Activated naive CD8-positive, alpha-beta T cell treated with anti-CD3 and anti-CD28 coated beads, Interleukin-2, amount 10 ng/mL, durations not matched to agents 7 days and 5 days (primary cell): ENCODE measurements around the gene MAGEA4. TPM values are rescaled to one million over a fixed set of nuclear protein-coding genes. Genes with fewer than 3 reads are reported as not detected.
"Not testable (repeated sequence)": the region's sequence is repeated elsewhere in the genome, so short reads cannot be mapped to it uniquely, and the experiment has no call there.

Experiments
- ATAC-seq: fragments of 150-1000 bp; cut with Tn5 transposase; one replicate; pipeline ENCODE4 v1.10.0; 2021; ENCODE audit warnings: low read depth, moderate library complexity
- POLR2A ChIA-PET: fragments of 350-600 bp; sonication (Branson Sonifier 250); formaldehyde crosslinking; loops from one replicate; lab custom pipeline; 2021; ENCODE audit warnings: antibody characterized with exemption; lab: Charles Lee
- DNase-seq: peaks from one replicate; pipeline ENCODE4 v3.0.0; 2021
- H3K27ac Mint-ChIP-seq: one replicate; pipeline ENCODE4 v1.8.0; 2022; ENCODE audit warnings: mild to moderate bottlenecking, mixed read lengths
- H3K27me3 Mint-ChIP-seq: one replicate; pipeline ENCODE4 v1.8.0; 2022; ENCODE audit warnings: mild to moderate bottlenecking, moderate library complexity, mixed read lengths
- H3K36me3 Mint-ChIP-seq: one replicate; pipeline ENCODE4 v1.8.0; 2021; ENCODE audit warnings: mild to moderate bottlenecking, mixed read lengths
- H3K4me1 Mint-ChIP-seq: one replicate; pipeline ENCODE4 v1.8.0; 2021; ENCODE audit warnings: mixed read lengths
- H3K4me3 Mint-ChIP-seq: one replicate; pipeline ENCODE4 v1.8.0; 2022; ENCODE audit warnings: mild to moderate bottlenecking, moderate library complexity, mixed read lengths
- H3K9me3 Mint-ChIP-seq: one replicate; pipeline ENCODE4 v1.8.0; 2021; ENCODE audit warnings: mixed read lengths
- total RNA-seq, 2 experiments: library from RNA; stranded (reverse); gene quantifications; one replicate each; pipeline ENCODE4 v1.2.3, GENCODE V29; 2021

The MAGEA4 gene
- total RNA-seq, 2 experiments from 2014 or later = not detected

- ATAC-seq = no peak
- Mint-ChIP-seq H3K4me3 (no peak overlapping the region), H3K9me3 (no peaks in the 10 kb centered on the region), H3K27me3 (no peaks in the 10 kb centered on the region), H3K36me3 (no peaks in the 10 kb centered on the region), H3K27ac (no peak overlapping the region), H3K4me1 (no peaks in the 10 kb centered on the region)
- POLR2A ChIA-PET = no interaction called here
- DNase-seq = no peak
Measured at GRCh38 chrX:151904989-151905388, 7.7 kb upstream of the MAGEA4 start.

- Mint-ChIP-seq H3K4me3 (no peak overlapping the region), H3K27ac (no peak overlapping the region), H3K9me3 (no peaks in the 10 kb centered on the region), H3K27me3 (no peaks in the 10 kb centered on the region), H3K4me1 (no peaks in the 10 kb centered on the region), H3K36me3 (no peaks in the 10 kb centered on the region)
- no peak for ATAC-seq
- DNase-seq = no peak
- POLR2A ChIA-PET = no interaction called here
Measured at GRCh38 chrX:151912221-151912620, 468 bp upstream of the MAGEA4 start.

- POLR2A ChIA-PET, ATAC-seq, H3K27ac Mint-ChIP-seq, DNase-seq, H3K9me3 Mint-ChIP-seq, H3K27me3 Mint-ChIP-seq, H3K36me3 Mint-ChIP-seq, H3K4me1 Mint-ChIP-seq, H3K4me3 Mint-ChIP-seq: not testable (repeated sequence)
Measured at GRCh38 chrX:151918736-151919135, 6.0 kb downstream of the MAGEA4 start.

- no peak overlapping the region for H3K27ac Mint-ChIP-seq
- H3K36me3 Mint-ChIP-seq = no peaks in the 10 kb centered on the region
- DNase-seq (no peak), ATAC-seq (no peak)
- H3K4me3 Mint-ChIP-seq = no peak overlapping the region
- no peaks in the 10 kb centered on the region for H3K27me3 Mint-ChIP-seq
- H3K4me1 Mint-ChIP-seq = no peaks in the 10 kb centered on the region
- H3K9me3 Mint-ChIP-seq = no peaks in the 10 kb centered on the region
- POLR2A ChIA-PET = no interaction called here
Measured at GRCh38 chrX:151919610-151920009, 6.9 kb downstream of the MAGEA4 start.

- no peaks in the 10 kb centered on the region for H3K4me1 Mint-ChIP-seq
- POLR2A ChIA-PET = no interaction called here
Measured at GRCh38 chrX:151920101-151920500, 7.4 kb downstream of the MAGEA4 start.

GRCh38 chrX:151920530-151920929 is 7.8 kb downstream of the MAGEA4 start:
- H3K9me3 Mint-ChIP-seq = no peaks in the 10 kb centered on the region
- no peaks in the 10 kb centered on the region for H3K36me3 Mint-ChIP-seq
- H3K4me3 Mint-ChIP-seq = no peak overlapping the region
- no peak overlapping the region for H3K27ac Mint-ChIP-seq
- H3K27me3 Mint-ChIP-seq = no peaks in the 10 kb centered on the region
- no peaks in the 10 kb centered on the region for H3K4me1 Mint-ChIP-seq
- no peak for DNase-seq
- ATAC-seq = no peak
- POLR2A ChIA-PET = no interaction called here

More at GRCh38 chrX:151920101-151920500, 7.4 kb downstream of the MAGEA4 start:
- DNase-seq (no peak), ATAC-seq (no peak)
- Mint-ChIP-seq H3K36me3 (no peaks in the 10 kb centered on the region), H3K27me3 (no peaks in the 10 kb centered on the region), H3K9me3 (no peaks in the 10 kb centered on the region), H3K4me3 (no peak overlapping the region), H3K27ac (no peak overlapping the region)

- Mint-ChIP-seq H3K4me1 (no peaks in the 10 kb centered on the region), H3K27ac (no peak overlapping the region), H3K36me3 (no peaks in the 10 kb centered on the region), H3K9me3 (no peaks in the 10 kb centered on the region), H3K4me3 (no peak overlapping the region), H3K27me3 (no peaks in the 10 kb centered on the region)
- ATAC-seq = no peak
- POLR2A ChIA-PET = no interaction called here
- no peak for DNase-seq
Measured at GRCh38 chrX:151921292-151921691, 8.6 kb downstream of the MAGEA4 start.

- DNase-seq = no peak
- Mint-ChIP-seq H3K36me3 (no peaks in the 10 kb centered on the region), H3K27me3 (no peaks in the 10 kb centered on the region), H3K4me3 (no peak overlapping the region), H3K27ac (no peak overlapping the region), H3K4me1 (no peaks in the 10 kb centered on the region), H3K9me3 (no peaks in the 10 kb centered on the region)
- no peak for ATAC-seq
- POLR2A ChIA-PET = no interaction called here
Measured at GRCh38 chrX:151921866-151922265, 9.2 kb downstream of the MAGEA4 start.

- Mint-ChIP-seq H3K9me3 (no peaks in the 10 kb centered on the region), H3K4me3 (no peak overlapping the region), H3K4me1 (no peaks in the 10 kb centered on the region), H3K27me3 (no peaks in the 10 kb centered on the region), H3K36me3 (no peaks in the 10 kb centered on the region), H3K27ac (no peak overlapping the region)
- ATAC-seq = no peak
- DNase-seq = no peak
- POLR2A ChIA-PET = no interaction called here
Measured at GRCh38 chrX:151922692-151923091, 10.0 kb downstream of the MAGEA4 start.

GRCh38 chrX:151923648-151924047 is 11.0 kb downstream of the MAGEA4 start:
- POLR2A ChIA-PET = no interaction called here
- no peak overlapping the region for H3K27ac Mint-ChIP-seq
- H3K27me3 Mint-ChIP-seq = no peaks in the 10 kb centered on the region
- H3K9me3 Mint-ChIP-seq = no peaks in the 10 kb centered on the region
- H3K36me3 Mint-ChIP-seq = no peaks in the 10 kb centered on the region
- no peak overlapping the region for H3K4me3 Mint-ChIP-seq
- DNase-seq (no peak), ATAC-seq (no peak)
- H3K4me1 Mint-ChIP-seq = no peaks in the 10 kb centered on the region

- no peak for ATAC-seq
- DNase-seq = no peak
- Mint-ChIP-seq H3K4me1 (no peaks in the 10 kb centered on the region), H3K9me3 (no peaks in the 10 kb centered on the region), H3K36me3 (no peaks in the 10 kb centered on the region), H3K4me3 (no peak overlapping the region), H3K27me3 (no peaks in the 10 kb centered on the region), H3K27ac (no peak overlapping the region)
- POLR2A ChIA-PET = no interaction called here
Measured at GRCh38 chrX:151929126-151929525, 16.4 kb downstream of the MAGEA4 start.

GRCh38 chrX:151935358-151935757 is 22.7 kb downstream of the MAGEA4 start:
- H3K36me3 Mint-ChIP-seq = no peaks in the 10 kb centered on the region
- no peak overlapping the region for H3K4me3 Mint-ChIP-seq
- no peaks in the 10 kb centered on the region for H3K4me1 Mint-ChIP-seq
- POLR2A ChIA-PET = no interaction called here
- H3K27ac Mint-ChIP-seq = no peak overlapping the region
- peaks cover 3% of the 10 kb centered on the region for H3K27me3 Mint-ChIP-seq
- DNase-seq (no peak), ATAC-seq (no peak)
- no peaks in the 10 kb centered on the region for H3K9me3 Mint-ChIP-seq

GRCh38 chrX:151938172-151938571 is 25.5 kb downstream of the MAGEA4 start:
- Mint-ChIP-seq H3K27me3 (peaks cover 3% of the 10 kb centered on the region), H3K36me3 (no peaks in the 10 kb centered on the region), H3K9me3 (no peaks in the 10 kb centered on the region), H3K4me3 (no peak overlapping the region), H3K4me1 (no peaks in the 10 kb centered on the region), H3K27ac (no peak overlapping the region)
- ATAC-seq = no peak
- DNase-seq = no peak
- POLR2A ChIA-PET = no interaction called here

GRCh38 chrX:151954730-151955129 is 42.0 kb downstream of the MAGEA4 start:
- no peaks in the 10 kb centered on the region for H3K4me1 Mint-ChIP-seq
- POLR2A ChIA-PET = no interaction called here
- no peak overlapping the region for H3K4me3 Mint-ChIP-seq
- no peak for ATAC-seq
- H3K36me3 Mint-ChIP-seq = no peaks in the 10 kb centered on the region
- H3K27ac Mint-ChIP-seq = no peak overlapping the region
- no peaks in the 10 kb centered on the region for H3K27me3 Mint-ChIP-seq
- no peak for DNase-seq
- no peaks in the 10 kb centered on the region for H3K9me3 Mint-ChIP-seq

GRCh38 chrX:151958101-151958500 is 45.4 kb downstream of the MAGEA4 start:
- POLR2A ChIA-PET = no interaction called here

More at GRCh38 chrX:151958101-151958500, 45.4 kb downstream of the MAGEA4 start:
- no peak overlapping the region for H3K4me3 Mint-ChIP-seq
- H3K9me3 Mint-ChIP-seq = no peaks in the 10 kb centered on the region
- no peak for DNase-seq
- no peak for ATAC-seq
- no peaks in the 10 kb centered on the region for H3K4me1 Mint-ChIP-seq
- H3K36me3 Mint-ChIP-seq = no peaks in the 10 kb centered on the region
- H3K27me3 Mint-ChIP-seq = no peaks in the 10 kb centered on the region
- no peak overlapping the region for H3K27ac Mint-ChIP-seq
